Measurements from ENCODE around the gene MAEA. TPM values are rescaled to one million over a fixed set of nuclear protein-coding genes. Genes with fewer than 3 reads are reported as not detected.

MAEA gene
- total and polyA plus RNA-seq, 2 of the 8 experiments (the other 6 are each of a cell fraction or from before 2014, with no cell fraction given), result 75.8 to 133 TPM

GRCh38 chr4:1364217-1364616 is 74.5 kb downstream of the MAEA start:
- Histone ChIP-seq H3K9ac (replicated peaks in 1 of 4; ENCODE audit: extremely low read depth in 1 of 4, low read depth in 3 of 4, low read length in 3 of 4) (no peak overlapping the region), H3K79me1 (ENCODE audit: low read depth, low read length) (no peaks in the 10 kb centered on the region; the same call in 1 of the 2 replicates), H3K36me3 (ENCODE audit: control insufficient read depth in 2 of 4, insufficient read depth in 4 of 4, low read length in 3 of 4) (no peaks in the 10 kb centered on the region), H2BK5ac (ENCODE audit: low read depth, low read length) (no peak overlapping the region), H3K18ac (ENCODE audit: extremely low read depth, low read length) (no peak overlapping the region), H2AFZ (ENCODE audit: low read length) (no peak overlapping the region), H2BK120ac (replicated peaks; ENCODE audit: low read depth, low read length) (no peak overlapping the region), H3K4me2 (ENCODE audit: insufficient read depth in 1 of 2, low read depth in 2 of 2, low read length in 2 of 2) (no peak overlapping the region), H4K91ac (replicated peaks; ENCODE audit: insufficient read length, low read length) (no peak overlapping the region), H2BK12ac (ENCODE audit: low read depth, low read length) (no peak overlapping the region), H2BK20ac (ENCODE audit: low read length) (no peak overlapping the region), H3K79me2 (ENCODE audit: control insufficient read depth in 1 of 2, insufficient read depth in 2 of 2, low read length in 2 of 2) (no peaks in the 10 kb centered on the region), H3K9me3 (ENCODE audit: insufficient read depth in 2 of 2, low read depth in 1 of 2, low read length in 1 of 2) (no peaks in the 10 kb centered on the region), H4K20me1 (replicated peaks in 1 of 2; ENCODE audit: control insufficient read depth in 1 of 2, insufficient read depth in 2 of 2, low read length in 2 of 2) (peaks cover 3 to 14% of the 10 kb centered on the region in 2 experiments), H4K5ac (ENCODE audit: insufficient read length, low read depth, low read length) (no peak overlapping the region), H3K27ac (ENCODE audit: low read depth, low read length) (no peak overlapping the region), H3K4me1 (replicated peaks in 1 of 4; ENCODE audit: control insufficient read depth in 3 of 4, insufficient read depth in 4 of 4, low read length in 3 of 4) (peaks cover 0 to 2% (median 0%) of the 10 kb centered on the region in 4 experiments; a peak in 1 of 7 replicates), H3K4me3 (ENCODE audit: extremely low read depth in 1 of 4, insufficient read depth in 2 of 4, low read depth in 3 of 4, low read length in 4 of 4) (no peak overlapping the region), H4K8ac (ENCODE audit: extremely low read depth, insufficient read depth, low read length) (no peak overlapping the region), H3K23me2 (ENCODE audit: low read depth, low read length) (no peaks in the 10 kb centered on the region), H3K23ac (ENCODE audit: insufficient read length) (no peak overlapping the region), H3K14ac (ENCODE audit: insufficient read length) (no peak overlapping the region), H2AK5ac (ENCODE audit: low read depth, low read length) (no peak overlapping the region), H3K56ac (replicated peaks; ENCODE audit: insufficient read length, low read depth, low read length) (no peak overlapping the region), H3K4ac (replicated peaks; ENCODE audit: insufficient read length, low read depth, low read length) (no peak overlapping the region), H3K27me3 (replicated peaks in 1 of 4; ENCODE audit: control insufficient read depth in 3 of 4, extremely low read depth in 1 of 4, insufficient read depth in 3 of 4, low read length in 3 of 4) (no peaks in the 10 kb centered on the region), H2BK15ac (ENCODE audit: low read length) (no peak overlapping the region)
- no peak for FAIRE-seq
- ChIA-PET CTCF (ENCODE audit: partially characterized antibody) (interaction anchor here (1.0 to 4.1 kb wide), 2 partner anchors 9 to 299 kb away, joined by 3 to 58 read pairs; no protein-coding TSS in a partner anchor), POLR2A (ENCODE audit: partially characterized antibody) (no interaction called here)
- 94% methylated on average over 14 of the region's 18 CpGs; no CpG with 5 or more reads in 1 of the 2 experiments for WGBS, 2 experiments (ENCODE audit: extremely low coverage in 1 of 2, insufficient coverage in 1 of 2, insufficient read length in 1 of 2, insufficient replicate concordance in 2 of 2, low coverage in 1 of 2, low lambda C conversion rate in 2 of 2, missing lambda C conversion rate in 1 of 2)
- DNase-seq (ENCODE audit: low read depth in 1 of 2, low spot score in 2 of 2), result no peak
- TF ChIP-seq SIRT6 (IDR thresholded peaks at IDR 0.05; ENCODE audit: low read length), result no peak
- TF ChIP-seq KDM1A (IDR thresholded peaks at IDR 0.05; ENCODE audit: borderline replicate concordance, low read length), result no peak
- TF ChIP-seq KDM5A (IDR thresholded peaks at IDR 0.05; ENCODE audit: low read length), result no peak
- no peak for TF ChIP-seq ATF2 (IDR thresholded peaks at IDR 0.05; ENCODE audit: low read length)
- TF ChIP-seq TBP (IDR thresholded peaks at IDR 0.05; ENCODE audit: low read depth, low read length), result no peak
- TF ChIP-seq HDAC6 (IDR thresholded peaks at IDR 0.05; ENCODE audit: low read depth, low read length), result no peak
- no peak for TF ChIP-seq CTBP2 (IDR thresholded peaks at IDR 0.05; ENCODE audit: borderline replicate concordance, insufficient read depth, insufficient read length, low read length)

All from H1 (cell line).